ENCODE measurements around the gene CEMIP.

Gene CEMIP

DNA sequence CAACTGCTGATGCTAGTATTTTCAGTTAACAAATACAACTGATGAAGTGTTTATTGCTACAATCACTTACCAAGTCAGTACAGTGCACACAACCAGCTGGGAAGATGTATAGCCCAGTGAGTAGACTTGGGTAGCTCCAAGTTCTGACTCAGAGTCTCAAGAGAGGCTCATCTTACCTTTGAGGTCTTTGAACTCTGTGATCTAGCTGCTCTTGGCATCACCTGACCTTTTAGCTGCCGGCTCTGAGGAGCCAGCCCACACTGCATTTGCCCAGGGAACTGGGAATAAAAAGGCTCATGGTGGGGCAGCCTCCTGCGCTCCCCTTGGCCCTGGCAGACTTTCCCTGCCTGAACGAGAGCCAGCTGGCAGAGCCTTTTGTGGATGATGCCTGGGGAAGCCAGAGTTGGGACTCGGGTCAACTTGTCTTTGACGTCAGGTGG, 82.6 kb downstream of the CEMIP start:
- no peak for DNase-seq

DNA sequence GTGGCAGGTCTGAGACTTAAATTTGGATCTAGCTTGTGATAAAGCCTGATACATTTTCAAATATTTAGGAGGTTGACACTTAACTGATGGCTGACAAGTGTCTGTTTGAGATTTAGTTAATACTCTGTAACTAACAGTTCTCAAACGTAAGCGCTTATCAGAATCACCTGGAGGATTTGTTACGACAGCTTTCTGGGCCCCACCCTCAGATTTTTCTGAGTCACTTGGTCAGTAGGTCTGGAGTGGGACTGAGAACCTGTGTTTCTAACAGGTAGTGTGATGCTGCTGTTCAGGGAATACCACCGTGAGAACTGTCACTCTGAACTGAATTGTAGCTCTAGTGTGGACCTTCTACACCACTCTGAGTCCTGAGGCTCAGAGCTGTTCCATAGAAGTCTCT, 85.5 kb downstream of the CEMIP start:
- no peak for DNase-seq

DNA sequence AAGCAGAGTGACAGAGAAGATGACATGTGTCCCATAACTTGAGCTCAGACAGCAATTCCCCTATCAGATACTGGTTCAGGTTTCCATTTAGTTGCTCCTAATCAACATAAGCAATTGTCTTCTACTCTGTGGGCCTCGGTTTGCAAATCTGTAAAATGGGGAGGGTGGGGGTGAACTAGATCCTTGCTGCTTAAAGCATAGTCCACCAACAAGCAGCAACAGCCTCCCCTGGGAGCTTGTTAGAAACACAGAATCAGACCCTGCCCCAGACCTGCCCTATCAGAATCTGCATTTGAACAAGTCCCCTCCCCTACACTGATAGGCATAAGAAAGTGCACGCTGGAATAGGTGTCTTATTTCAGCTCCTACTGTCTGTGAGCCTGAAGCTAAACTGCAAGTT, 87.8 kb downstream of the CEMIP start:
- no peak for DNase-seq

DNA sequence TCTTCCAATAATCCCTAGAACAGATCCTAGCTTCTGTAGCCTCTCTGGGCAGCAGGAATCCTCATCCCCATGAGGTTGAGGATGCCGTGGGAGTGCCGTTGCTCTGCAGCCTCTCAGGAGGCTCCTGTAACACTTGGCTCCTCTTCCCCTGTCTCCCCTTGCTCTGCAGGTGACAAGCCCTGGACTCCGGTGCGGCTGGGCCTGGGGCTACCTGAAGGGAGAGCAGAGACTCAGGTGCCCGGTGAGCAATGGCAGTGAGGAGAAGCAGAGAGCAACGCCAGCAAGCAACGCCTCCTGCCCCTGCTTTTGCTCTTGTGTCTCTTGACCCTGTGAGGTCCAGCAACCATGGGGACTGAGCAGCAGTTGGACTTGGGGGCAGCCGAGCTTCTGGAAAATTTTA, 91.2 kb downstream of the CEMIP start:
- no peak for DNase-seq

DNA sequence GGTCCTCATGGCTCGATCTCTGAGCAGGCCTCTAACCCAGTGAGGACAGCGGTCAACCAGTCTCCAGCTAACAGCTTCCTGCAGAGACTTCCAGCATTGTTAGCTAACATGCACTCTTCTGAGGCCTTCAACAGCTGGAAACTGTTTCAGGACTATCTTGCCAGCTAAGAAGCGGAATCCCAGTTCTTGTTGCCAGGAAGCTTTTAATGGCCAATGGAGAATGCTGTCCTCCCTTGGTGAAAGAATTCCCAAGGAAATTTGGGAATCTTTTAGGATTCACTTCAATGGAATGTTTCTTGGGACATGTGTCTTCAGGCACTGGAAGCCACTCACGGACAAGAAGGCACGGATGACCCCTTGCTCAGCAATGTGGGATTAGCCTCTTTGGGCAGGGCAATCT, 91.7 kb downstream of the CEMIP start:
- DNase-seq, result no peak

DNA sequence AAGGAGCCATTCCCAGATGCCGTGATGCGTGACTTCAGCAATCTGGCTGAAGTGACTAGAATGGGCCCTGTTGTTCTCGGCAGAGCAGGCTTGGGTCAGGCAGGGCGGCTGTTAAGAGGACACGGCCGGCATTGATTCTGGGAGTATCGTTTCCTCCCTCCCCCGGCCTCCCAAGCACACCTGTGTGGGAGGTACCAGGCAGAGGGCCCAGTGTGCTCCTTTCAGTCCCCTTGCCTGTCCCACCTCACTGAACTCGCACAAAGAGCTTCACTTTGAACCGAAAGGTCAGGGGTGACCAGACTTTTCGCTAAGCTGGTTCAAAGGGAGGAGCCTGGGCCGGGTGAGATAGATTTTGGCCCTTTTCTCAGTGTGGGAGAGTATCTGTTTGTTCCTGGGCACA, 92.7 kb downstream of the CEMIP start:
- DNase-seq, result no peak

DNA sequence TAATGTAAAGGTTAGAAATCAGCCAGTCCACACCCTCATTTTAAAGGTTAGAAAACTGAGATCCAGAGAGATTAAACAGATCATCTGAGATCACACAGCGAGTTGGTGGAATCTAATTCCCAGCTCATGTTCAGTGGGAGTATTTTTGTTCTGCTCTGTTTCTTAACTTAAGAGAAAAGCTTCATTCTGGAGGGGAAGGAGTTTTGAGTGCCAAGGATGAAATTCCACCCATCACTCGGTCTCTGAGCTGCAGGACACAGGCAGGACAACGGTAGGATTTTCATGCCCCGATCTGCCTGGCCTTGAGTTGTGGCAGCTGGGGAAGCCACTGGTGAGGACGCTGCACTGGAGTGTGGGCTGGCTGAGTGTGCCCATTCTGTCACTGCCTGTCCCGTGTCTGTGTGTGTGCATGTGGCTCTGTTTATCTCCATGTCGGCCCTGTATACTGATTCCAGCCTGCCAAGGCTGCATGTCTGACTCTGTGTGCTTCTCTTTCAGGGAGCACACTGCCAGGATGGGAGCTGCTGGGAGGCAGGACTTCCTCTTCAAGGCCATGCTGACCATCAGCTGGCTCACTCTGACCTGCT, 94.3 kb downstream of the CEMIP start:
- DNase-seq, result no peak

DNA sequence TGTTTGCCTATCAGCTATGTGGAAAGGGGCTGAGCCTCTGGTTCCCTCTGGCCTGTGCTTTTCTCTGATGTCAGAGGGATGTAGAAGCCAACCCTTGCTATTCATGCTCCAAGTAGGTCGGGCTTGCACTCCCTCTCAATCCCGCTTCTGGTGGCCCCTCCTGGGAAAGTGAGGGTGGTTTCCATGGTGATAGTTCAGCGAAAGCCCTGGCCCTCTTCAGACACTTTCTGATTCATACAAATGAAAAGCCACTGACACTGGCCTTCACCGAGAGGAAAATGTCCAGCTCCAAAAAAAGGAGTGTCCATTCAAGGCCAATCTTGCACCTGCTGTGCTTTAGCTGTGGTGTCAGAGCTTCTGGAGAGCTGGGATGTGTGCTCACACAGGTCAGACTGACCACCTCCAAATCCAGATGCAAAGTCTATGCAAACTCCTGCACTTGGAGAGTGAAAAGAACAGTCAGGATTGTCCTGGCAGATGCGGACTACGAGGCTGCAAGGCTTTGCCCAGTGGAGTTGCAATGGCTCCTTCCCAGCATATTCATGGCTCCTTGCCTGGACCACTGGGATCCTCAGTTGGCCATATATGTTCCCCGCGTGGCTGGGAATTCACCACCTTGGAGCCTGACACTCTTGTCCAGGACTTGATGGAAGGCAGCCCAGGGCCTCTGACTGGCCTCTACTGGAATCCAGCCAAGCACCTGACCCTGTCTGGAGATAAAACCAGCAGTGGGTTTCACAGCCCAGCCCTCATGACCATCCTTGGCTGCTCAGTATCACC, 96.6 kb downstream of the CEMIP start:
- DNase-seq, result no peak

DNA sequence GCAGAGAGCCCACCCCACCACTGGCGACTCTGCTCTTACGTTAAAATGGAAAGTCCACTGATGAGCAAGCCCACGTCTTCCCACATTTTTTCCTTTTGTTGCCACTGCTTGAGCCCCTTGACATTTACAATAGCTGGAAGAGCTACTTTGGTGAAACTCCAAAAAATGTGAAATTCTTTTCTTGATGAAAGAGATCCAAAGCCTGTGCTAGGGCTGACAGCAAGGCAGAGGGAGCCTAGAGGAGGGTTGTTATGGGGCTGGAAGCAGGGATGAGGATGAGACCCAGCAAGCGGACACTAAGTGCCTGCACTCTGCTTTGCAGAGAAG, 97.1 kb downstream of the CEMIP start:
- DNase-seq, result no peak

DNA sequence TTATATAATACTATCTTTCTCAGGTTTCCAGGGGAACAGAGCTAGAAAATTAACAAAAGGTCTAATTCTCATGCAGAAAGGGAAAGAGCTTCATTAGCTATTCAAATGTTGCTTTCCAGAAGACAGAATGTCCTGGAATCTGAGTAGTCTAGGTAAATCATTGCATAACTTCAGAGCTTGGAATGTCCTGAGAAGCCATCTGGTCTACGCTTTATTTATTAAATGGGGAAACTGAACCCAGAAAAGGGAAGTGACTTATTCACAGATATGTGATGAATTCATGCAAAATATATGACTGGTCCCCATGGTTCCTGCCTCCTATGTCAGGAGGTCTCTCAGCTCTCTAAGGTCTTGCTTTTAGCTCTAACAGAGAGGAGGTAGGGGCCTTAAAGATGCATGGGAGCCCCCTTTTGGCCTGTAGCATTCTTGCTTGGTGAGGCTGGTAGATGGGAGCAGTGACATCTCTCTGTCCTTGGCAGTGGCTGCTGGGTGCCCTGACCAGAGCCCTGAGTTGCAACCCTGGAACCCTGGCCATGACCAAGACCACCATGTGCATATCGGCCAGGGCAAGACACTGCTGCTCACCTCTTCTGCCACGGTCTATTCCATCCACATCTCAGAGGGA, 99.2 kb downstream of the CEMIP start:
- no peak for DNase-seq

DNA sequence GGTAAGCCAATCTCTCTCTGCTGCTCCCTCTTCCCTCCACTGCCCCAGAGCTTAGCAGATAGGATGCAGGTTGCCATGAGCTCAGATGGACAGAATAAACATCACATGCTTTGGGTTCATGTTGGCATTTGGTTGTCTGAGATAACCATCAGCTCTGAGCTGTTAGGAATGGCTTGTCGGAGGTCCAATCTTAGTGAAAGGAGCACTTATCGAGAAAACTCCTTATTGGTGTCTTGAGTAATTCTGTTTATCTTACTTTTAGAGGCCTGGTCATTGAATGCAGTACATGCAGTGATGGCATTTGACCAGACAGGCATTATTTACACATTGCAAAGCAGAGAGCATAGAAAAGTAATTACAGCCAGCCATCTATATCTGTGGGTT, 99.7 kb downstream of the CEMIP start:
- no peak for DNase-seq

DNA sequence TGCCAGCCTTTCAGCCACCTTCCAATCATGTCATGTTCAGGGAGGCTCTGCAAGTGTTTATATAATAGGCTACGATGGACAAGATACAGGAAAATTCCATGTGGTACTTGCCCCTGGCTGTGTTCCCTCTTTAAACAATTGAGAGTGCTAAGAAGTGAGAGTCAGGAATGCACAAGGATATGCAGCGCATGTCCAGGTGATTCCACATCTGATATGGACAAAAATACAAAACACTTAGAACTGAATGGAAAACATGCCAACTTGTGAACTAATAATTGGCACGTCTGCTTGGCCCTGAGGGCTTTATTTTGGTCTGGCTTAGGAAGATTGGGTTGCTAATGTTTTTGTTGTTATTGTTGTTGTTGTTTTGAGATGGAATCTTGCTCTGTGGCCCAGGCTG, 100.9 kb downstream of the CEMIP start:
- DNase-seq, result no peak

DNA sequence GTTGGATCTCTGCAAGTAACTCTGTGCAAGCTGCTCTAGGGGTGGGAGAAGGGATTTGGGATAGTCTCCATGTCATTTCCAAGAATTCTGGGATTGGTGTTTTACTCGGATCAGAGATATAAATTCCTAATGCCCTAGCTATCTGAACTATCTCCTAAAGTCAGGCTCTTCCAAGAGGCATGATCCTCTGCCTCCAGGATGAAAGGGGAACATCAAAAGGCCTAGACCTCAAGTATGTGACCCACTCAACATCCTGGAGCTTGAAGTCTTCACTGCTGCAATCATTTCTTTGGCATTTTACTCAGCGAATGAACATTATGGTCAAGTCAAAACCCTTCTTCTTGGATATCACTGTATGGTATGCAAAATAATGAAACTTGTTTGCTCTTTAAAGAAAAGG, 104.5 kb downstream of the CEMIP start:
- DNase-seq, result no peak

DNA sequence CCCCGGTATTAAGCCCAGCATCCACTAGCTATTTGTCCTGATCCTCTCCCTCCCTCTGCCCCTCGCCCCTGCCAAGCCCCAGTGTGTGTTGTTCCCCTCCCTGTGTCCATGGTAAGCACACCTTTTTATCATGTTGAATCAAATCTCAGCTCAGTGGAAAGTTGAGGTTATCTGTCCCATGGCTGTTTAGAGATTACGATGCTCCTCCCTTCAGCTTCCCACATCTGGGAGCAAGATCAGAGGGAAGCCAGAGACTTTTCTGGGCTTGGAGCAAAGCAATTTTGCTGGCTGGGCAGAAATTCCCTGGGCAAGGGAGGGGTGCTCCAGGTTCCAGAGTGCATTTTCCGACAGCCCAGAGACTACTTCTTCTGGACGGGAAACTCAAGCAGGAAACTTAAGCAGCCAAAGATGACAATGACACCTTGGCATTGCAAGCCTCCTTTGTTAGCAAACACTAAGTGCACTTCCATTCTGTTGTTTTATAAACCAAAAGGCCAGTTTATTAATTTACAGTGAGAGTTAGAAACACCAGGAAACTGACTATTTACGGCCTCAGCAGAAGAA, 105.9 kb downstream of the CEMIP start:
- no peak for DNase-seq

DNA sequence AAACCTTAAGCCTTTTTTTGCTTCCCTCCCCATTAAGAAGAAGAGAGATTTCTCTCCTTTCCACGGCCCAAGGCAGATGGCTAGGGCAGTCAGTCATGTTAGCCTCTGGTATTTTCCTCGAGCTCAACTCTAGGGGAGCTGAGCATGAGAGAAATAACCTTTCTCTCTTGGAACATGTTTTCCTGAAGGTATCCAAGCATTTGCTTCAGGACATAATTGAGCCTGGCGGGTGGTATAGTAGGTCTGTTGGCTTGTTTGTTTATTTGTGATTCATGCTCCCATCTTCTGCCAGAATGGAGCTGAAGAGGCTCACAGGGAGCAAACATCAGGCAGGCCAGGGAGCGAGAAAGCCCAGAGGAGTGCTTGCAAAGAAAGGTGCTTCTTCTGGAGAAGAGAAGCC, 108.0 kb downstream of the CEMIP start:
- no peak for DNase-seq

DNA sequence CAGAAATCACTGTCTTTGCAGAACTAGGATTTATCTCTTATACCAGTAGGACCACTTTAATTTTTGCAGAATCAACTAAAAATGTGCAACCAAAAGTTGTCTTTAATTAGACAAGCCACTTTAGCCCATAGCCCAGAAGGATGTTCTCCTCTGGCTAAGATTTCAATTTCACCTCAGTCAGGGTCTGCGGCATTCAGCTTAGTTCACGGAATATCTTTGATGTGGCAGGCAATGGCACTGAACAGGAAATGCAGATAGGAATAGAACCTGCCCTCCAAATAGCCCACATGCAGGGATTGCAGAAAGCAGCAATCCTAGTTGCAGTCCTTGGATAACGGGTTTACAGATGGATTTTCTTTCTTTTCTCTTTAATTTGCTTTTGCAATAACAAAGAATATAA, 109.7 kb downstream of the CEMIP start:
- DNase-seq, result no peak

DNA sequence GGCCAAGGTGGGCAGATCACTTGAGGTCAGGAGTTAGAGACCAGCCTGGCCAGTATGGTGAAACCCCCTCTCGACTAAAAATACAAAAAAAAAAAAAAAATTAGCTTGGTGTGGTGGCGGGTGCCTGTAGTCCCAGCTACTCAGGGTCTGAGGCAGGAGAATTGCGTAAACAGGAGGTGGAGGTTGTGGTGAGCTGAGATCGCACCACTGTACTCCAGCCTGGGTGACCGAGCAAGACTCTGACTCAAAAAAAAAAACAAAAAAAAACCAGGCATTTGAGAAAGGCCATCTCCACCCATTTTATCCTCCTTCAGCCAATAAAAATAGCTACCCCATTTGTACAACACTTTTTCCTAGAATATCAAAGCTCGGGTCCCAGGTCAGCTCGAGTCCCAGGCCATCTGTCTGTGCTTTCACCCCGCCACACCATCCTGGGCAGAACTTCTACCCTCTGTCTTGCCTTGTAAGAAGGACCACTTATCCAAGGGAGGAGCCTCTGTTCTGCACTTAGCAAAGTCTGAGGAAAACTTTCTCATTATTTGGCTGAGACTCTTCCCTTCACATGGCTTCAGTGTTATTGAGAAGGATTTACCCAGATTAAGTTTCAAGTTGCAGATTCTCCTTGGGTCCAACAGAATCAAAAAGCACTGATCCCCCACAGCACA, 111.3 kb downstream of the CEMIP start:
- no peak for DNase-seq

DNA sequence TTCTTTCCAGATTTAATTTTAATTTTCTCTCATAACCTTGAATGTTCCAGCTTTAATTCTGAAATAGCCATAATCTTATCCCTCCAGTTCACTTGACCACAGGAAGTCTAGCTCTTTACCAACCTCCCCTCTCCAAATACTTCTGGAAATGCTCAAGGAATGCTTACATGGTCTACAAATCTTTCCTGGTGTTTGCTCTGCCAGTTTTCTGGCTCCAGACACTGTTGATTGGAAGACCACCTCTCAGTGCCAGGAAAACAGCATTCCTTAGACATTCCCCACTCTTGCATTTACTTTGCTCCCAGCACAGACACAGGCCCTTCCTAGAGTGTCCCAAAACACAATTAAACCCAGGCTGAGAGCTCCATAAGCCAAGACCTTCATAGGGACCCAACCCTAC, 111.8 kb downstream of the CEMIP start:
- no peak for DNase-seq

DNA sequence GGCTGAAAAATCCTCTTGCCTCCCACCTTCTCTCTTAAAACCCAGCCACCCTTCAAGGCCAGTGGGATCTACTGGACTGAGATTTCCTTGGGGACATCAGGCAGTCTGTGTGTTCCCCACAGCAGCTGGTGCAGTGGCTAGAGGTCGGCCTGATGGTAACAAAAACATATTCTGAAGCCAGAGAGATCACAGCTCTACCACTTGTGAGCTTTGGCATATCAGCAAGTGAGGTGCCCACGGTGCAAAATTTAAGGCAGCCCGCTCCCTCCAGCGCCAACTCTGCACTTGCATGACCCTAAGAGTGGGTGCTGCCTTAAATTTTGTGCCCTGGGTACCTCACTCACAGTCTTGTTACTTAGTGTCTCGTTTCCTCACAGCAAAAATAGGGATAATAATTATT, 113.2 kb downstream of the CEMIP start:
- DNase-seq, result no peak

DNA sequence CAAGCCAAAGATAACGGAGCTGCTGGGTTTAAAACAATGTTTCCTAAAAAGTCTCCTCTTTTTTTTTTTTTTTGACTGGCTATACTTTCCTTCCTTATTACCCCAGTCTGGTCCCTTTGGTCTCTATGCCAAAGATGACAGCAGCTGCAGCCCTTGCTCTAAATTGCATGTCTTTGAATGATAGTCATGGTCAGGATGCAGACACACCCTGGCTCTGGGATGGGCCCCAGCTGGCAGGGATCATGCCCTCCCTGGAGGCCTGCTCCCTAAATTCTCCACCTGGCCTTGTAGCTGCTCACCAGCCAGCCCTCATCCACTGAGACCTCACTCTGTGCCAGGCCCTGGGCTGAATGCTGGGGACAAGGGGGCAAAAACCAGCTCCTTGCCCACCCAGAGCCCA, 114.6 kb downstream of the CEMIP start:
- DNase-seq, result no peak

DNA sequence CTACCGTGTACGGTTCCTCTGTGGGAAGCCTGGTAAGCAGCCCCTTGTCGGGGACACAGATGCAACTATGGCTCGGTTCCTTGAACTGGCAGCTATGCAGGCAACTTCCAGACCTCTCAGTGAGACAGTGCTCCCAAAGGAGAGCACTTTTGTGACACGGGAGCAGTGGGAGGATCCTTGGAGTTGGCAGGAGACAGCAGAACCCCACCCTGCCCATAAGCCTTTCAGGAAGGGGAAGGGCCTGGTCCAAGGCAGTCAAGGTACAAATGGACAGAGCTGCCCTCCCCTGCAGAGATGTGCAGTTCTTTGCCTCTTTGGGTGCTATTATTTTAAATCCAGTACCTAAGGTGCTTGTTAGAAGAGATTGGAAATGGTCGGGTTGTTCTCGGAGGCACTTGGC, 115.9 kb downstream of the CEMIP start:
- DNase-seq, result no peak

DNA sequence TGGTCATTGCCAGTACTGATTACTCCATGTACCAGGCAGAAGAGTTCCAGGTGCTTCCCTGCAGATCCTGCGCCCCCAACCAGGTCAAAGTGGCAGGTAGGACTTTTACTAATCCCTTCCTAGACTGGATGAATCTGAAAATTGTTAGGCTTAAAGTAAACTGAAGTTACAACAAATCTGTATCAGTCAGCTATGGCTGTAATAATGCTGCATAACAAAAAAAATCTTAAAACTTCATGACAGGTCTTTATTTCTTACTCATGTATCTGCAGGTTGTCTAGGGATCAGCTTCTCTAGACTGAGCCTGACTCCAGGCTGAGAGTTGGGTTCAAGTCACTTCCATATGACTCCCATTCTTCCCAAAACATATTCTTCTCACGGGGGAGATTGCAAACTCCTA, 116.8 kb downstream of the CEMIP start:
- no peak for DNase-seq

DNA sequence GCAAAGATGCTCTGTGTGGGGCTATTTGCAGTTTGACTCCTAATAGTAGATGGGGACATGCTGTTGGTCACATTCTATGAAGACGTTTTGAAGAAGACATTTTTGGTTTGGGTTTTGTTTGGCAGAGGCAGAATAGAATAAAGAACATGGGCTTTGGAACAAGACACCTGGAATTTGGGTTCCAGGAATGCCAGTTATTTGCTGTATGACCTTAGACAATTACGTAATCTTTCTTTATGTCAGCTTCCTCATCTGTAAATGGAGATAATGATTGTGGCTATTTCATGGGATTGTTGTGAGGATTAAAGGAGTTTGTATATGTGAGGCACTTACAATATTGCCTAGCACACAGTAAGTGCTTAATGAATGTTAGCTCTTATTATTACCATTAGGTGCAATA, 118.9 kb downstream of the CEMIP start:
- DNase-seq, result no peak

DNA sequence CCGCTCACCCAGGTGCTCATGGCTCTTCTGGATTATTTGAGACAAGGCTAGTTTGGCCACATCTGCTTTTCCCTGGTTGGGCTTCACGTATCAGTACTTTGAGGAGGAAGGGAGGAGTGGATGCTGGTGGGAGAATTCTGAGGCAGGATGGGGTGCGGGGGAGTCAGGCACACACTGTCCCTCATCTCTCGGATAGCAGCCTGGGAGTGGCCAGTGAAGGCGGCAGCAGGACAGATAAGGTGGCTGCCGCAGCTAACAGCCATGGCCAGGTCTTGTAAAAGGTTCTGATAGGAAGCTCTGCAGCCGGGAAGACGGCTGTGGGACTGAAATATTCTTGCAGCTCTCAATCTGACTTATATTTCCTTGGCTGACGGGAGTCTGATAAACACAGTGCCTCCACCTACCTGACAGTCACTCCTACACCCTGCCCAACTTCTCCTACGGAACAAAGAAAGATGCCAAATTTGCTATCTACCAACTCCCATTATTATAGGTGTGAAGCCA, 123.2 kb downstream of the CEMIP start:
- no peak for DNase-seq

Measured in activated CD4-positive, alpha-beta T cell treated with anti-CD3 and anti-CD28 coated beads, Interleukin-2, amount 50 U/mL, for 16 hours (primary cell).